Fibroblast of lung (primary cell): Measurements from ENCODE around the gene LDLRAD3. TPM values are rescaled to one million over a fixed set of nuclear protein-coding genes. Genes with fewer than 3 reads are reported as not detected.

Source experiments
- DNase-seq, 2 donors: peaks; one replicate each; pipeline versions ENCODE4 v3.0.0 to v3.0.0-alpha.2; 2010; ENCODE audit warnings: low read depth in 2 of 2
- H2AFZ ChIP-seq: 2 replicates; pipeline ENCODE4 v1.5.1; 2012; ENCODE audit warnings: low read length, control low read depth, inconsistent platforms
- H3K27ac ChIP-seq: 2 replicates; pipeline ENCODE4 v1.5.1; 2011; ENCODE audit warnings: low read length, control low read depth; ENCODE audit not compliant: insufficient read depth
- H3K27me3 ChIP-seq: 2 replicates; pipeline ENCODE4 v1.5.1; 2011; ENCODE audit warnings: mild to moderate bottlenecking, low read length; ENCODE audit not compliant: control insufficient read depth, insufficient read depth
- H3K36me3 ChIP-seq: 2 replicates; pipeline ENCODE4 v1.5.1; 2011; ENCODE audit warnings: low read length; ENCODE audit not compliant: control insufficient read depth, insufficient read depth
- H3K4me1 ChIP-seq: 2 replicates; pipeline ENCODE4 v1.5.1; 2011; ENCODE audit warnings: low read length; ENCODE audit not compliant: control insufficient read depth, insufficient read depth; ENCODE audit errors: extremely low read depth
- H3K4me2 ChIP-seq: 2 replicates; pipeline ENCODE4 v1.5.1; 2011; ENCODE audit warnings: low read length, control low read depth; ENCODE audit not compliant: insufficient read depth; ENCODE audit errors: extremely low read depth
- H3K4me3 ChIP-seq, 4 experiments: fragments of 200-600 bp in 1 of 4; sonication (generic) in 1 of 4; replicated peaks in 1 of 4; 2 replicates each; pipeline ENCODE4 v1.5.1; 2011 to 2016; ENCODE audit warnings: low read length in 4 of 4, low read depth in 3 of 4, mild to moderate bottlenecking in 3 of 4, control low read depth in 2 of 4, inconsistent platforms in 1 of 4, mixed read lengths in 1 of 4; ENCODE audit not compliant: insufficient read depth in 1 of 4; ENCODE audit errors: control extremely low read depth in 1 of 4
- H3K79me2 ChIP-seq: 2 replicates; pipeline ENCODE4 v1.5.1; 2012; ENCODE audit warnings: mild to moderate bottlenecking, low read length, inconsistent platforms; ENCODE audit not compliant: control insufficient read depth, insufficient read depth
- H3K9ac ChIP-seq: 2 replicates; pipeline ENCODE4 v1.5.1; 2011; ENCODE audit warnings: mild to moderate bottlenecking, low read length, control low read depth; ENCODE audit not compliant: insufficient read depth
- H3K9me3 ChIP-seq: 2 replicates; pipeline ENCODE4 v1.5.1; 2012; ENCODE audit warnings: low read depth, low read length; ENCODE audit not compliant: control insufficient read depth, insufficient read depth
- H4K20me1 ChIP-seq: 2 replicates; pipeline ENCODE4 v1.5.1; 2011; ENCODE audit warnings: low read length; ENCODE audit not compliant: control insufficient read depth, insufficient read depth; ENCODE audit errors: extremely low read depth
- EZH2 ChIP-seq: IDR thresholded peaks from 2 replicates; pipeline ENCODE4 v1.5.1; 2012; ENCODE audit warnings: low read length, control low read depth, mild to moderate bottlenecking; ENCODE audit errors: missing control alignments
- polyA plus RNA-seq, 2 donors: library from polyadenylated mRNA; depleted of rRNA in 1 of 2; stranded (reverse) in 1 of 2; unstranded in 1 of 2; fragments of >200 nt; gene quantifications; 2 replicates each; pipeline ENCODE4 v1.2.1, GENCODE V29; 2011 to 2012; ENCODE audit warnings: missing spikeins in 1 of 2
- total RNA-seq: library from RNA; depleted of rRNA; stranded (reverse); fragments of >200 nt; gene quantifications from 2 replicates; pipeline ENCODE4 v1.2.1, GENCODE V29; 2014
- TF ChIP-seq, protein P1 (sequence below), 2 donors: IDR thresholded peaks in 1 of 2; conservative IDR thresholded peaks in 1 of 2; 1 replicate in 1 of 2; 2 replicates in 1 of 2; pipeline ENCODE4 v1.5.1; 2011 to 2012; ENCODE audit warnings: low read length in 2 of 2, control low read depth in 1 of 2, inconsistent platforms in 1 of 2, low read depth in 1 of 2, mild to moderate bottlenecking in 1 of 2

The LDLRAD3 gene
- total and polyA plus RNA-seq, 2 donors (not counting 1 experiment from before 2014, with no cell fraction given), result 3.8 to 7.8 TPM

DNA sequence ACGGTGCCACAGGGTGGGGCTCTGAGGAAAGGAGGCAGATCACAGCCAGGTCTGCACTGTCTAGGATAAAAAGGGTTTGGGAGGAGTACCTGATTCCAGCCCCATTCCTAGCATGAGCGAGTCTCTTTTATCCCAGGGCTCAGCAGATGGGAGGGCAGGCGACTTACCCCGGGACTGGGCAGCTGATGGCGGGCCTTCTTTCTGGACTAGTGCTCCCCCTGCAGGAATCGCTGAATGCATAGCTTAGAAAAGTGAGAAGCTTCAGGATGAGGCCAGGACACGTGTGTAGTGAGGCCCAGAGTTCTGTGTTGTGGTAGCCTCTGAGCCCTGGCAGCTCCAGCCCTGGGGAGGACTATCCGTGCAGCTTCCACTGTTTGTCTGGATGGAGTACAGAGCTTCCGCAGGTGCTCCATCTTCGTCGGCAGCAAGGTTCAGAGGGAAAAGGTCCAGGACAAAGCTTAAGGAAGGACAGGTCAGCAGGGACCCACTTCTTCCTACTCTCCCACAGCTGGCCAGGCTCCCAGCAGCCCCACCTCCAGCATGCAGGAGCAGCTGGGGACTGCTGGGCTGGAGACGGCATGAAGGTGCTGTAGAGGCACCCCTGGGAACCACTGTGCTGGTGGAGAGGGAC is 315.0 kb downstream of the LDLRAD3 start:
- Histone ChIP-seq H3K79me2 (no peaks in the 10 kb centered on the region), H3K4me3 (no peak overlapping the region), H3K36me3 (no peaks in the 10 kb centered on the region), H4K20me1 (no peaks in the 10 kb centered on the region), H3K9ac (no peak overlapping the region), H3K27ac (no peak overlapping the region), H3K27me3 (no peaks in the 10 kb centered on the region), H3K4me2 (no peak overlapping the region), H3K4me1 (no peaks in the 10 kb centered on the region), H3K9me3 (no peaks in the 10 kb centered on the region), H2AFZ (no peak overlapping the region)
- DNase-seq, result peak; percentile 67 to 83
- no peak for TF ChIP-seq EZH2
- TF ChIP-seq, protein P1, sequence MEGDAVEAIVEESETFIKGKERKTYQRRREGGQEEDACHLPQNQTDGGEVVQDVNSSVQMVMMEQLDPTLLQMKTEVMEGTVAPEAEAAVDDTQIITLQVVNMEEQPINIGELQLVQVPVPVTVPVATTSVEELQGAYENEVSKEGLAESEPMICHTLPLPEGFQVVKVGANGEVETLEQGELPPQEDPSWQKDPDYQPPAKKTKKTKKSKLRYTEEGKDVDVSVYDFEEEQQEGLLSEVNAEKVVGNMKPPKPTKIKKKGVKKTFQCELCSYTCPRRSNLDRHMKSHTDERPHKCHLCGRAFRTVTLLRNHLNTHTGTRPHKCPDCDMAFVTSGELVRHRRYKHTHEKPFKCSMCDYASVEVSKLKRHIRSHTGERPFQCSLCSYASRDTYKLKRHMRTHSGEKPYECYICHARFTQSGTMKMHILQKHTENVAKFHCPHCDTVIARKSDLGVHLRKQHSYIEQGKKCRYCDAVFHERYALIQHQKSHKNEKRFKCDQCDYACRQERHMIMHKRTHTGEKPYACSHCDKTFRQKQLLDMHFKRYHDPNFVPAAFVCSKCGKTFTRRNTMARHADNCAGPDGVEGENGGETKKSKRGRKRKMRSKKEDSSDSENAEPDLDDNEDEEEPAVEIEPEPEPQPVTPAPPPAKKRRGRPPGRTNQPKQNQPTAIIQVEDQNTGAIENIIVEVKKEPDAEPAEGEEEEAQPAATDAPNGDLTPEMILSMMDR (conservative IDR thresholded peaks at IDR 0.05 in 1 of 2, IDR thresholded peaks at IDR 0.05 in 1 of 2; ENCODE audit: low read depth in 1 of 2, low read length in 2 of 2), result peak; percentile 76 to 80

DNA sequence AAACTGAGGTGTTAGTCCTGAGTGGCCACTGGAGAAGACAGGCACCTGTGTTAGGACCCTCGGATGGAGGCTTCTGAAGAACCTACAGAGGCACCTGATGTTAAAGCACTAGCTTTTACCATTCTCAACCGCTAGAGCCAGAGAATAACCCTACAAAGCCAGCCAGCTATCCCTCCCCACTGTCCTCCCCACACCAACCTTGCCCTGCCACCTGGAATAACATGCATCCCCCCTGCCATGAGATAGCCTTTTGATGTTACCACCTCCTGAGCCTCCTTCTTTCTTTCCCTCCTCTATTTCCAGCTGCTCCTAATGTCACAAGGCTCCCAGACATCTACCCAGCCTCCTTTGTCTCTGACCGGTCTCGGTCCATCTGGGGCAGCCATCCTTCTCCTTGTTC is 317.2 kb downstream of the LDLRAD3 start:
- no peaks in the 10 kb centered on the region for H3K79me2 ChIP-seq
- H3K27ac ChIP-seq, result no peak overlapping the region
- H2AFZ ChIP-seq, result no peak overlapping the region
- no peak overlapping the region for H3K4me2 ChIP-seq
- no peaks in the 10 kb centered on the region for H3K27me3 ChIP-seq
- H4K20me1 ChIP-seq, result no peaks in the 10 kb centered on the region
- H3K36me3 ChIP-seq, result no peaks in the 10 kb centered on the region
- no peaks in the 10 kb centered on the region for H3K9me3 ChIP-seq
- no peak for DNase-seq
- no peak overlapping the region for H3K4me3 ChIP-seq
- TF ChIP-seq, protein P1 (conservative IDR thresholded peaks at IDR 0.05 in 1 of 2, IDR thresholded peaks at IDR 0.05 in 1 of 2; ENCODE audit: low read depth in 1 of 2, low read length in 2 of 2), result no peak
- no peak for TF ChIP-seq EZH2
- H3K4me1 ChIP-seq, result no peaks in the 10 kb centered on the region
- H3K9ac ChIP-seq, result no peak overlapping the region

DNA sequence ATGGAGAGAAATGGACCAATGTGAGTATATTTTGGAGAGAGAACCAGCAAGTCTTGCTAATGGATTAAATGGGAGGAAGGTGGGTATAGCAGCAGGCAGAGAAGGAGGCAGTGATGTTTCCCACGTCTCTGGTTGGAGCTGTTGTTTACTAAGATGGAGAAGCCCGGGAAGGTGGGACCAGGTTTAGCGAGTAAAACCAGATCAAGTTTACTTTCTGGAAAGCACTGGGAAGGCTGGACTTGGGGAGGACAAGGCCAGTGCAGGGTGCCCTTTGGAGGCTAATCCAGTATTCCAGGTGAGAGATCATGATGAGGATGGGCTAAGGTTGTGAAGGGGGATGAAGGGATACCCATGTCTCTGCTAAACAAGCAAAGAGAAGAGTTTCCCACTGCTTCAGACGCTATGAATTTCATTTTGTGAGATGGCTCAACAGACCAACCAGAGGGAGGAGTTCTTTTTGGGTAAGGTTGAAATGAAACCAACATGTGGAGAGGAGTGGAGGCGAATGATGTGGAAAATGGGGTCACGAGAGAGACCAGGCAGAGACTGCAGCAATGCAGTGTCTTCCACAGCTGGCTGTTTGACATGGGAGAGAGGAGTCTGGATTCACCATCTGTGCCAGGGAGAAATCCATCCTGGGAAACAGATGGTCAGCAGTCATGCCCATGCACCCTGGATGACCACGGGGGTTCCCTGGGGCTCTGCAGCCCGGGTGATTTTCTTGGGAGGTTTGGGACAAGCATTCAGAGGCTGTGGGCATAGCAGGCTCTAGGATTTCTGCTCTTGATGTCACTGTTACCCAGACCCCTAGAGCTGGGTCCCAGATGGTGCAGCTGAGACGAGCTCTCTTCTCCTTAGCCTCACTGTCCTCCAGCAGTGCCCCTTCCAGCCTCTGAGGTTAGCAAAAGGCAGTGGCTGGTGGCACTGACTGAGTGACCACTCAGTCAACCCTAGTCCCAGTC is 320.4 kb downstream of the LDLRAD3 start:
- Histone ChIP-seq H3K27ac (no peak overlapping the region), H2AFZ (no peak overlapping the region), H3K36me3 (no peaks in the 10 kb centered on the region), H4K20me1 (no peaks in the 10 kb centered on the region), H3K4me1 (no peaks in the 10 kb centered on the region), H3K9ac (no peak overlapping the region), H3K4me2 (no peak overlapping the region), H3K9me3 (no peaks in the 10 kb centered on the region), H3K27me3 (no peaks in the 10 kb centered on the region), H3K4me3 (no peak overlapping the region), H3K79me2 (no peaks in the 10 kb centered on the region)
- TF ChIP-seq, protein P1 (conservative IDR thresholded peaks at IDR 0.05 in 1 of 2, IDR thresholded peaks at IDR 0.05 in 1 of 2; ENCODE audit: low read depth in 1 of 2, low read length in 2 of 2), result no peak
- TF ChIP-seq EZH2, result no peak
- DNase-seq, result no peak
